NCI-H128 (cell line): ENCODE measurements around the gene TWIST2.

ENCODE experiments used
- DNase-seq: peaks from one replicate; lab custom pipeline; 2025; ENCODE audit not compliant: unreplicated experiment; lab: John Stamatoyannopoulos, UW

The TWIST2 gene

GRCh38 chr2:238835726-238836301 is 12.1 kb upstream of the TWIST2 start:
- DNase-seq: no peak

DNA sequence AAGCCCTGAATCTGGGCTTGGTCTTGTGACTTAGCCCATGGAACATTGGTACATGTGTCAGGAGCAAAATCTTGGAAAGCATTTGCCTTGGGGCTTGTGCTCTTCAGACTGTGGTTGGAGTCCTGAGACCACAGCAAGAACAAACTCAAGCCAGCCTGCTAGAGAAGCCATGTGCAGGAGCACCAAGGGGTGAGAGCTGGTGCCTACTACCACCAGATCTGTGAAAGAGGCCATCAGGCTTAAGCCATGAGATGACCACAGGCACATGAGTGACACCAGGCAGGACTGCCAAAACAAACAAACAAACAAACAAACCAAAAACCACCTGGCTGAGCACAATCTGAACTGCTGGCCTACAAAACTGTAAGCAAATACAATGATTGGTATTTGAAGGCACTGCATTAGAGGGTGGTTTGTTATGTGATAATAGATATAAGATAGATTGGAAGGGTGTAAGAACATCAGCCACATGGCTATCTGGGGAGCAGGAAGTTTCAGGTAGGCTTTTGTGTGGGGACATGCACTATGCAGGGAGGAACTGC is 9.0 kb upstream of the TWIST2 start:
- DNase-seq: no peak

DNA sequence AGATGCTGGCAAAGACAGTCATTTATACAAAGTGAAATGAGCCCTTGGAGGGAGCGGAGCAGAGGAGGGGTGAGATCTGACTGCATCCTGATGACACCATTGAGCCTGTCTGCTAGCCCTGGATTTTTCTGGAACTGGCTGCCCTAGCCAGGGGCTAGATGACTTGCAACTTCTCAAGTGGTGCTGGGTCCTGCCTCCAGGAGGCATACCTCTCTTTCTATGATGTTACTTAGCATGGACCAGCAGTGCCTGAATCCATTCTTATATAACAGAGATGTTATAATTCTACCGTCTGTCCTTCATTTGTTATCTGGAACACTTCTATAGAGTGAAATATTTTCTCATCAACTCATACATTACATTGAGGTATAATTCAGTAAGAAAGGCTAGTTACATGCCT is 8.5 kb upstream of the TWIST2 start:
- no peak for DNase-seq

DNA sequence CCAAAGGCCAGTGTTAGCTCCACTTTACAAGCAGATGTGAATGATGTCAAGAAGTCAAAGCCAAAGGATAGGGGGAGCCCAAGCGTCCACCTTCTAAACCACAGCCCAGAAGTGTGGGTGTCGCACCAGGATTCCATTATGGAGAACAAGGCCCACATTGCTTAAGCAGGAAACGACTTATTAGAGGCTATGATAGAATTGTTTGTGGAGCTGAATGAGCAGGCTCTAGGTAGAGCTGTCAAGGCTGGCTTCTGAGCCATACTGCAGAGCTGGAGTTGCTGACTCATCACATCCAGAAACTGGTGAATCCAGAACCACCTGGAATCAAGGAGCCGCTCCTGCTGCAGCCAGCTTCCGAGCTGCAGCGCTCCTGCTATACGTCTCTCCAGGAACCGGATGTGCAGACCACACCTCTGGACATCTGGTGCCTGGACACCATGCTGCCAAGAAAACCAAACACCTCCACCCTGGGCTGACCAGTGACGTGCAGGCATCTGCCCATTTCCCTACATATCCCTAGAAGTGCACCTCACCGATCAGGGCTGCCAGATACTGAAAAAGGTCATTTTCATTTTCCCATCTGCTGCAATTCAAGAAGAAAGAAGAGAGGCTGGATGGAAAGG is 6.2 kb upstream of the TWIST2 start:
- no peak for DNase-seq

- DNase-seq: no peak
These were observed 4.4 kb upstream of the TWIST2 start for GRCh38 chr2:238843476-238843875.

GRCh38 chr2:238845583-238846377 is 2.1 kb upstream of the TWIST2 start:
- DNase-seq: no peak

DNA sequence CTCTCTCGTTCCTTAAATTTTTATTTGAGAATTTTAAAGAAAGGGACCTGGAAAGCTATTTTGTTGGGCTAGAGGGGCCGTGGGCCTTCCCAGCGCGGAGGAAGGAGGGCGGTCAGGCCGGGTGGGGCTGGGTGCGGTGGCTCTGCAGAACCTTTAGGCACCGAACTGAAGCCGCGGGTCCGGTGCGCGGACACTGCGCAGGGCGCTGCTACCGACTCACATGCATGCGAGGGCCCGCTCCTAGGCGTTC is 1.6 kb upstream of the TWIST2 start:
- no peak for DNase-seq

- DNase-seq: no peak
These were observed 1.1 kb upstream of the TWIST2 start for GRCh38 chr2:238846628-238847418.

DNA sequence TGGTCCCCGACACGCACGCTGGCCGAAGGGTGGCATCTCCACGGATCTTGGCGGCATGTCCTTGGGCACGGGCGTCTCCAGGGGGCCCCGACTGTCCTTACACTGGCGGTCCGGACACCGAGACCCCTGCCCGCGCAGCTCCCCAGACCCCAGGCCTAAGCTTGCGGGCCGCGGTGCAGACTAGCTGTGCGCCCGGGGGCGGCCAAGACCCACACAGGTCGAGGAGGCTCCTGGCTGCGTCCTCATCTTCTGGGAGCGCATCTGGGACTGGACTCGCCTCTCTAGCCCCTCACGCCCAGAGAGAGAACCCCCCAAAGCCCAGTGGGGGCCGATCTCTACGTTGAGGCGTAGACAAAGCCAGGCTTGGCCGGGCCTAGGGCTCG is 475 bp upstream of the TWIST2 start:
- no peak for DNase-seq

- no peak for DNase-seq
These were observed 748 bp downstream of the TWIST2 start for GRCh38 chr2:238848691-238848975.

- DNase-seq: no peak
These were observed 1.3 kb downstream of the TWIST2 start for GRCh38 chr2:238848976-238849853.

DNA sequence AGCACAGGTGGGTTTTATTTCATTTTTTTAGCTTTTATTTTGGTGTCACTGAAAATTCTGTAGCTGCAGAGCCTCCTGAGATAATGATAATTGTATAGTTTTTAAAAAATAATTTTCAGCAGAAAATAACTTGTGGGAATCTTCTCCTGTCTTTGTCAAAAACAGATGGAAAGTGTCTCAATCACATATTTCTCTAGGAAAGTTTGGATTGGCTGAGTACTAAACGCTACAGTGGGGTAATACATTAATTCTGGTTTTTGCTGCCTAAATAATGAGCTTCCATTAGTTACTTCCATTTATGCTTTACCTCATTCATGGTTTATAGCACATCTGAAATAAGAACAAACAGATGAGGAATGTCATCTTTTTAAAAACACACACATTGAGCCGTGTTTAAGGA is 2.2 kb downstream of the TWIST2 start:
- DNase-seq: no peak

- DNase-seq: no peak
These were observed 3.1 kb downstream of the TWIST2 start for GRCh38 chr2:238851026-238851425.

DNA sequence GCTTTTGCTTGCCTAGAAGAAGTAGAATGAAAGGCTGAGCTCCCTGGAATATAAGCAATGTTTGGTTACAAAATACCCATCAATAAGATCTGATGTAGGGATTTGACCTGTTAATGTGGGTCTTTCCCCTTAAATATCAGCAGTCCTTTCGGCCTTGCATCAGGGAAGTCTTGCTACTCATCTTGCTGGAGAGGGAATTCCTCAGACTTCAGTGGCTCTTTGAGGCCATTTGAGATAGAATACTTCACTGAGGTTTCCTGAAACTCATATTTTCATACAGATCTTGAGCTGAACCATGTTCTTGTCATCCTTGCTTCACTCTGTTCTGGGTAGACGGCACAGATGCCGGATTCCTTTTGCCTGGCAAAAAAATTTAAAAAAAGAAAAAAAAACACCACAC is 3.9 kb downstream of the TWIST2 start:
- DNase-seq: no peak

- DNase-seq: no peak
These were observed 4.5 kb downstream of the TWIST2 start for GRCh38 chr2:238852206-238852869.

DNA sequence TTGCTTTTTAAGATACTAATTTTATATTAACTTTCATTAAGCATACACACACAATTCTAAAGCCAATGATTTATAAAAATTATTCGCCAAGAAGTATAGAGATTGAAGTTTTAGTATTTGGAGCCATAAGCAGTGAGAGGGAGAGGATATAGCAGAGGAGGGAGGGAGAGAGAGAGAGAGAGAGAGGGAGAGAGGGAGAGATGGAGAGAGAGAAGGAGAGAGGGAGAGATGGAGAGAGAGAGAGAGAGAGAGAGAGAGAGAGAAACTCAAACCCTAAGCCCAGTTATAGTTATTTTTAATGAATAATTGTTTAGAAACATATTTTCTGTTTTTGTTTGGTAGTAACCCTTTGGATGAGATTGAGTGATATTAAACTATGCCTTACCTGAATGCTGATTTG is 5.3 kb downstream of the TWIST2 start:
- DNase-seq: no peak

DNA sequence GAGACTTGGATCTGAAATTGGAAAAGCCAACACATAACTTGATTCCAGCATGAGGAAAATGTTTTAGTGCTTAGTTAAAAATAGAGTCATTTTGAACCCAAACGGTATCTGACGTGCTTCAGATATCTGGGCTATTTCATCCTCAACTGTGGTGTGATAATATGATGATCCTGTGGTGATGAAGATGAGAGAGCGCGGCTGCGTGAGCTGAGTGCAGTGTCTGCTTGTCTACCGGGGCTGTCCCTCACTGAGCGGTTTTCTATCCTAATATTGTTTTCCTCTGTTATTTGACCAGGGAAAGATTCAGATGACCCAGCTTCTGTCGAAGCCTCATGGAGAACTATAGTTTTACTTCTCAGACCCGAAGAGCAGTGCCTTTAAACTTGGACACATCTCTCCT is 5.8 kb downstream of the TWIST2 start:
- DNase-seq: no peak

GRCh38 chr2:238854246-238854645 is 6.4 kb downstream of the TWIST2 start:
- no peak for DNase-seq

- DNase-seq: no peak
These were observed 6.9 kb downstream of the TWIST2 start for GRCh38 chr2:238854699-238855229.

- DNase-seq: no peak
These were observed 7.4 kb downstream of the TWIST2 start for GRCh38 chr2:238855299-238855698.
